NT2/D1 (cell line): ENCODE results near the gene ZDHHC20.

Experiments
- YY1 ChIP-seq: IDR thresholded peaks from 2 replicates; pipeline ENCODE4 v1.6.1; 2011; ENCODE audit not compliant: insufficient read length, insufficient read depth
- ZNF274 ChIP-seq: IDR thresholded peaks from 2 replicates; pipeline ENCODE4 v1.6.1; 2011; ENCODE audit warnings: mild to moderate bottlenecking, low read depth, low read length

DNA sequence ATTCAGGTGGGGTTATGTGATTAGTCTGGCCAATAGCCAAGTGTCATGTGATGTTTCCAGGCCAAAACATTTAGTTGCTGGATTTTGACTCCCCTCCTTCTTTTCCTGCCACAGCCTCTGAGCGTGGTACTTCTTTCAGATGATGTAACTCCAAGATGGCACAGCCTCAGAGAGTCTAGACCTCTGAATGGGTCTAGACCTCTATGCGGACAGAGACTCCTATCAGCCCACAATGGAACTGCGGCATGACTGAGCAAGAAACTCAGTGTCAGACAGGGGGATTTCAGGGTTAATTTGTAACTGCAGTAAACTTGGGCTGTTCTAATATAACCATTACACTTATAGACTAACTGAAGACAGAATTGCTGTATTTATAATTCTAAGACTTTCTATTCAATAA is 42.6 kb upstream of the ZDHHC20 start:
- TF ChIP-seq YY1 (no peak), ZNF274 (no peak)
